Esophagus squamous epithelium (tissue), 5 donors: Measurements from ENCODE around the gene APBA2. TPM values are rescaled to one million over a fixed set of nuclear protein-coding genes. Genes with fewer than 3 reads are reported as not detected.

Experiments used
- DNase-seq: peaks from one replicate; lab custom pipeline; 2025; lab: John Stamatoyannopoulos, UW
- H3K27ac ChIP-seq, 4 donors: fragments of 200-600 bp; sonication (generic); one replicate each; pipeline ENCODE4 v1.5.1; 2016 to 2019; ENCODE audit warnings: mild to moderate bottlenecking in 1 of 4
- H3K27me3 ChIP-seq, 4 donors: fragments of 200-600 bp; sonication (generic); 1 replicate in 3 of 4; 2 replicates in 1 of 4; pipeline versions ENCODE4 v1.5.1 to v1.6.0; 2017 to 2021; ENCODE audit warnings: antibody characterized with exemption in 1 of 4
- H3K36me3 ChIP-seq, 3 donors: fragments of 200-600 bp; sonication (generic); one replicate each; pipeline ENCODE4 v1.5.1; 2016 to 2019
- H3K4me1 ChIP-seq, 3 donors: fragments of 200-600 bp; sonication (generic); one replicate each; pipeline ENCODE4 v1.5.1; 2017 to 2019
- H3K4me3 ChIP-seq, 4 donors: fragments of 200-600 bp; sonication (generic); 1 replicate in 3 of 4; 2 replicates in 1 of 4; pipeline ENCODE4 v1.5.1; 2016 to 2019; ENCODE audit warnings: mild to moderate bottlenecking in 2 of 4, moderate library complexity in 1 of 4
- H3K9me3 ChIP-seq, 3 donors: fragments of 200-600 bp; sonication (generic); one replicate each; pipeline ENCODE4 v1.5.1; 2016 to 2019
- POLR2A ChIP-seq, 4 donors: fragments of 450-650 bp; IDR thresholded peaks; one replicate each; pipeline ENCODE4 v1.6.1; 2017; ENCODE audit warnings: antibody characterized with exemption in 4 of 4, mild to moderate bottlenecking in 4 of 4, moderate library complexity in 3 of 4
- WGBS, 2 donors: methylation state at CpG; one replicate each; pipeline ENCODE4 v1.1.5; 2018; 5-methylcytosine and 5-hydroxymethylcytosine counted together
- intact Hi-C: fragments of 100-400 bp; cut with DNase I; formaldehyde crosslinking; loops from one replicate; pipeline ENCODE4 v1.15.0; 2022
- total RNA-seq, 4 donors: library from RNA; depleted of rRNA; stranded (reverse); fragments of >200 nt; gene quantifications; one replicate each; pipeline ENCODE4 v1.1.0, GENCODE V29; 2016
- TF ChIP-seq, protein P1 (sequence below), 6 experiments: fragments of 450-650 bp in 4 of 6; fragments of 200-600 bp in 2 of 6; sonication (generic) in 2 of 6; IDR thresholded peaks; one replicate each; pipeline ENCODE4 v1.5.1; 2016 to 2019; ENCODE audit warnings: antibody characterized with exemption in 6 of 6, mild to moderate bottlenecking in 4 of 6, moderate library complexity in 4 of 6
- donor health status: DM: yes; HTN: yes; CAD: no.

The APBA2 gene
- total RNA-seq, 4 donors from 2014 or later = 0.82 to 9.9 (median 1.6) TPM

DNA sequence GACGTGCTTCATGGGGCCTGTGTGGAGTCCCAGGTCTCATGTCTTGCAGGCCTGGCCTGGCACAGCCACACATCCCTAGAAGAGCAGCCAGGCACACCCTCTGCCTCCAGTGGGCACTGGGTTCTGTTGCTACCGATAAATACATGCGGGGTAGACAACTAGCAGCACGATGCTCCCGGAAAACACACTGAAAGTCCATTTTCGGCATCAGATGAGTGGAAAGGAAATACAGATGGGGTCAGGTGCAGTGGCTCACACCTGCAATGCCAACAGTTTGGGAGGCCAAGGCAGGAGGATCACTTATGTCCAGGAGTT, 218.7 kb downstream of the APBA2 start:
- H3K4me3 ChIP-seq = no peak overlapping the region
- H3K27me3 ChIP-seq = peaks cover 0 to 14% (median 0%) of the 10 kb centered on the region in 4 donors
- peaks cover 0 to 11% (median 5%) of the 10 kb centered on the region in 3 donors for H3K4me1 ChIP-seq
- 95% methylated on average over 5 of the region's 6 CpGs; no CpG with 5 or more reads in 1 of the 2 donors for WGBS, 2 donors
- H3K27ac ChIP-seq = no peak overlapping the region
- intact Hi-C loops = no loop called here
- DNase-seq = no peak
- H3K36me3 ChIP-seq = no peaks in the 10 kb centered on the region
- TF ChIP-seq, protein P1, sequence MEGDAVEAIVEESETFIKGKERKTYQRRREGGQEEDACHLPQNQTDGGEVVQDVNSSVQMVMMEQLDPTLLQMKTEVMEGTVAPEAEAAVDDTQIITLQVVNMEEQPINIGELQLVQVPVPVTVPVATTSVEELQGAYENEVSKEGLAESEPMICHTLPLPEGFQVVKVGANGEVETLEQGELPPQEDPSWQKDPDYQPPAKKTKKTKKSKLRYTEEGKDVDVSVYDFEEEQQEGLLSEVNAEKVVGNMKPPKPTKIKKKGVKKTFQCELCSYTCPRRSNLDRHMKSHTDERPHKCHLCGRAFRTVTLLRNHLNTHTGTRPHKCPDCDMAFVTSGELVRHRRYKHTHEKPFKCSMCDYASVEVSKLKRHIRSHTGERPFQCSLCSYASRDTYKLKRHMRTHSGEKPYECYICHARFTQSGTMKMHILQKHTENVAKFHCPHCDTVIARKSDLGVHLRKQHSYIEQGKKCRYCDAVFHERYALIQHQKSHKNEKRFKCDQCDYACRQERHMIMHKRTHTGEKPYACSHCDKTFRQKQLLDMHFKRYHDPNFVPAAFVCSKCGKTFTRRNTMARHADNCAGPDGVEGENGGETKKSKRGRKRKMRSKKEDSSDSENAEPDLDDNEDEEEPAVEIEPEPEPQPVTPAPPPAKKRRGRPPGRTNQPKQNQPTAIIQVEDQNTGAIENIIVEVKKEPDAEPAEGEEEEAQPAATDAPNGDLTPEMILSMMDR (IDR thresholded peaks at IDR 0.05) = no peak
- no peak for TF ChIP-seq POLR2A (IDR thresholded peaks at IDR 0.05)
- H3K9me3 ChIP-seq = no peaks in the 10 kb centered on the region

DNA sequence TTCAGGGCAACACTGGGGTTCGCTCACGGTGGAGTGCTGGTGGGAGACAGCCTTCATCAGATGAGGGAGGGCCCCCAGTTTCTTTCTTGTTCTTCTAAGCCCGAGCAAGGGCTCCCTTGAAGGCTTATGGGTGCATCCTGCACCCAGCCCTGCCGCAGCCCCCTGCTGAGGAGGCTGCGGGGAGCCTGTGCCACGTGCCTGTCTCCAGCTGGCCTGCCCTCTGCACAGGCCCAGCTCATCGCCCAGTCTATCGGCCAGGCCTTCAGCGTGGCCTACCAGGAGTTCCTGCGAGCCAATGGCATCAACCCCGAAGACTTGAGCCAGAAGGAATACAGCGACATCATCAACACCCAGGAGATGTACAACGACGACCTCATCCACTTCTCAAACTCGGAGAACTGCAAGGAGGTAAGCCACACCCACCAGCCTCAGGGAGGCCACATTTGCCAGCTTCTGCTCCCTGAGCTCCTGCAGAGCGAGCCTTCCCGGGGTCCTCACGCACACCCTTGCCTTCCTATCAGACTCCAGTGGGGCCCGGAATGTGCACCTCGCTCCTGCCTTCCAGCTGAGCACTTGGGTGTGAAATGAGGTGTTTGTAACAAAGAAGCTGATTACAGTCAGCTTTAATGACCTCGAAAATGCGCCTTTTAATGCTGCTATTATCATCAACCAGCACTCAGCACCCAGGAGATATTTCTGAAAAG, 219.5 kb downstream of the APBA2 start:
- TF ChIP-seq, protein P1 (IDR thresholded peaks at IDR 0.05) = no peak
- TF ChIP-seq POLR2A (IDR thresholded peaks at IDR 0.05) = no peak
- no peak overlapping the region for H3K27ac ChIP-seq
- 82 to 85% methylated on average over 10 to 14 of the region's 22 CpGs for WGBS, 2 donors
- H3K4me3 ChIP-seq = no peak overlapping the region
- no peak for DNase-seq
- no peaks in the 10 kb centered on the region for H3K36me3 ChIP-seq
- no peaks in the 10 kb centered on the region for H3K9me3 ChIP-seq
- H3K27me3 ChIP-seq = peaks cover 0 to 14% (median 0%) of the 10 kb centered on the region in 4 donors
- H3K4me1 ChIP-seq = peaks cover 0 to 11% (median 5%) of the 10 kb centered on the region in 3 donors
- intact Hi-C loops = no loop called here

DNA sequence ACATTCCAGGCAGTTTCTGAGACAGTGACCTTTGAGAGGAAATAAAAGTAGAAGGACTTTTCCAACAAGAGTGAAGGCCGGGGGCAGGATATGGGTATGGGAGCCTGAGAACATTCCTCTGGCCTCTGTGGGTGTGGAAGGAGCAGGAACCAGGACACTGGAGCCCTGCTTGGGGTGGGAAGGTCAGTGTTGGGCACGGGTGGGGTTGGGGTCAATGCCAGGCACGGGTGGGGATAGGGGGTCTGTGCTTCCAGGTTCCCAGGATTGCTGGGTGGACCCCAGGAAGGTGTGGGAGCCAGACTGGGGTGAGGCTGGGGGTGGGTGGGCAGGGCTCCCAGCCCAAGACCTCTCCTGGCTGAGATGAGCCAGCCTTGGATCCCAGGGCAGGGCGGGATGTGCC, 220.3 kb downstream of the APBA2 start:
- WGBS, 2 donors = 93 to 100% methylated on average over 1 of the region's 4 CpGs
- Histone ChIP-seq H3K27ac (no peak overlapping the region), H3K36me3 (no peaks in the 10 kb centered on the region), H3K9me3 (no peaks in the 10 kb centered on the region), H3K4me1 (peaks cover 0 to 11% (median 5%) of the 10 kb centered on the region in 3 donors), H3K27me3 (peaks cover 0 to 14% (median 0%) of the 10 kb centered on the region in 4 donors), H3K4me3 (no peak overlapping the region)
- no peak for DNase-seq
- intact Hi-C loops = no loop called here
- TF ChIP-seq POLR2A (IDR thresholded peaks at IDR 0.05) = no peak
- TF ChIP-seq, protein P1 (IDR thresholded peaks at IDR 0.05) = no peak

DNA sequence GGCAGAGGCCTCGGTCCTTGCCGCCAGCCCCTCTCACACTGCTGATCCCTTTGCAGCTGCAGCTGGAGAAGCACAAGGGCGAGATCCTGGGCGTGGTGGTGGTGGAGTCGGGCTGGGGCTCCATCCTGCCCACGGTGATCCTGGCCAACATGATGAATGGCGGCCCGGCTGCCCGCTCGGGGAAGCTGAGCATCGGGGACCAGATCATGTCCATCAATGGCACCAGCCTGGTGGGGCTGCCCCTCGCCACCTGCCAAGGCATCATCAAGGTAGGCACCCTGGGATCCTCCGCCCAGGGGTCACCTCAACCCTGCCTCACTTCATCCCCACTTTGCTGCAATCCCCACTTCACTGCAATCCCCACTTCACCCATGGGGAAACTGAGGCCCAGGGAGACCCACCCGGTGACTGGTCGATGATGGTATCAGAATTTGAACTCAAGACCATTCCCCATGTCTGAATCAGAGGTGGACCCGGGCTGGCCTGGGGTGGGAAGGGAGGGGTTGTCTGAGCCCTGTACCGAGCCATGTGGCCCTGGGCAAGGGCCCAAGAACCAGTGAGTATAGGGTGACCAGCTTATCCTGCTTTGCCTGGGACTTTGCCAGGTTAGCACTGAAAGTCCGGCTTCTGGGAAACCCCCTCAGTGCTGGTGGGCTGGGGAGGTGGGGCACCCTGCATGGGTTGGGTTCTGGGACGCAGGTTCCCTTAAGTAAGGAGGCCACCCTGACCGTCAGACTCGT, 220.9 kb downstream of the APBA2 start:
- H3K36me3 ChIP-seq = no peaks in the 10 kb centered on the region
- TF ChIP-seq POLR2A (IDR thresholded peaks at IDR 0.05) = no peak
- TF ChIP-seq, protein P1 (IDR thresholded peaks at IDR 0.05) = no peak
- H3K9me3 ChIP-seq = no peaks in the 10 kb centered on the region
- WGBS, 2 donors = 62% methylated on average over 6 of the region's 21 CpGs; no CpG with 5 or more reads in 1 of the 2 donors
- H3K4me1 ChIP-seq = peaks cover 0 to 11% (median 5%) of the 10 kb centered on the region in 3 donors
- no peak for DNase-seq
- intact Hi-C loops = no loop called here
- peaks cover 0 to 14% (median 0%) of the 10 kb centered on the region in 4 donors for H3K27me3 ChIP-seq
- no peak overlapping the region for H3K4me3 ChIP-seq
- no peak overlapping the region for H3K27ac ChIP-seq
